GM23338 (cell line): ENCODE results near the gene PAF1. TPM values are rescaled to one million over a fixed set of nuclear protein-coding genes. Genes with fewer than 3 reads are reported as not detected.

ENCODE experiments used
- ATAC-seq: fragments of 200-7000 bp; cut with Tn5 transposase; 3 replicates; pipeline ENCODE4 v1.9.1; 2020
- DNase-seq: peaks from one replicate; pipeline ENCODE4 v3.0.0-alpha.2; 2015; ENCODE audit warnings: low spot score
- H2AFZ ChIP-seq: fragments of 200-600 bp; sonication (generic); 2 replicates; pipeline ENCODE4 v1.8.0; 2016; ENCODE audit warnings: antibody characterized with exemption, mild to moderate bottlenecking, moderate library complexity
- H3F3A ChIP-seq: fragments of 200-600 bp; sonication (generic); replicated peaks from 2 replicates; pipeline ENCODE4 v1.8.0; 2017; ENCODE audit warnings: antibody characterized with exemption, mixed run types, low read depth
- H3K27ac ChIP-seq: fragments of 200-600 bp; sonication (generic); 2 replicates; pipeline ENCODE4 v1.6.1; 2016; ENCODE audit warnings: low read depth
- H3K27me3 ChIP-seq: fragments of 200-600 bp; sonication (generic); 2 replicates; pipeline ENCODE4 v1.8.0; 2016; ENCODE audit warnings: mild to moderate bottlenecking, mixed run types, moderate library complexity; ENCODE audit not compliant: insufficient read depth
- H3K36me3 ChIP-seq: fragments of 200-600 bp; sonication (generic); 2 replicates; pipeline ENCODE4 v1.8.0; 2016; ENCODE audit warnings: mild to moderate bottlenecking; ENCODE audit not compliant: insufficient read depth
- H3K4me1 ChIP-seq: fragments of 200-600 bp; sonication (generic); 2 replicates; pipeline ENCODE4 v1.8.0; 2016; ENCODE audit warnings: mild to moderate bottlenecking, moderate library complexity; ENCODE audit not compliant: insufficient read depth
- H3K4me2 ChIP-seq: fragments of 200-600 bp; sonication (generic); 2 replicates; pipeline ENCODE4 v1.7.1; 2017; ENCODE audit warnings: mixed run types
- H3K4me3 ChIP-seq: fragments of 200-600 bp; sonication (generic); 2 replicates; pipeline ENCODE4 v1.6.1; 2016; ENCODE audit warnings: mixed run types
- H3K79me2 ChIP-seq: fragments of 200-600 bp; sonication (generic); replicated peaks from 2 replicates; pipeline ENCODE4 v1.8.0; 2017; ENCODE audit warnings: mild to moderate bottlenecking; ENCODE audit not compliant: insufficient read depth
- H3K9me2 ChIP-seq: fragments of 200-600 bp; sonication (generic); 2 replicates; pipeline ENCODE4 v1.8.0; 2017; ENCODE audit not compliant: insufficient read depth
- H4K20me1 ChIP-seq: fragments of 200-600 bp; sonication (generic); replicated peaks from 2 replicates; pipeline ENCODE4 v1.8.0; 2017; ENCODE audit warnings: mild to moderate bottlenecking; ENCODE audit not compliant: insufficient read depth
- H3K27ac Mint-ChIP-seq: 2 replicates; pipeline ENCODE4 v1.8.0; 2020; ENCODE audit warnings: inconsistent platforms, mild to moderate bottlenecking, moderate library complexity, mixed read lengths
- H3K27me3 Mint-ChIP-seq: 3 replicates; pipeline ENCODE4 v1.8.0; 2022; ENCODE audit warnings: low read depth, mild to moderate bottlenecking, moderate library complexity, mixed read lengths, inconsistent platforms; ENCODE audit not compliant: insufficient read depth, poor library complexity
- H3K36me3 Mint-ChIP-seq: 3 replicates; pipeline ENCODE4 v1.8.0; 2021; ENCODE audit warnings: low read depth, mild to moderate bottlenecking, inconsistent platforms, moderate library complexity, mixed read lengths
- H3K4me1 Mint-ChIP-seq: 3 replicates; pipeline ENCODE4 v1.8.0; 2020; ENCODE audit warnings: mild to moderate bottlenecking, inconsistent platforms, mixed read lengths
- H3K4me3 Mint-ChIP-seq: 3 replicates; pipeline ENCODE4 v1.8.0; 2021; ENCODE audit warnings: moderate library complexity, mild to moderate bottlenecking, inconsistent platforms, mixed read lengths
- H3K9me3 Mint-ChIP-seq: 3 replicates; pipeline ENCODE4 v1.8.0; 2020; ENCODE audit warnings: moderate library complexity, mild to moderate bottlenecking, inconsistent platforms, mixed read lengths
- CREB1 ChIP-seq: fragments of 250-450 bp; sonication (Bioruptor Pico); IDR thresholded peaks from 2 replicates; pipeline ENCODE4 v1.5.0; 2020; ENCODE audit warnings: low read depth, mild to moderate bottlenecking, moderate library complexity
- CTCF ChIP-seq, 2 experiments: fragments of 200-600 bp in 1 of 2; sonication (generic) in 1 of 2; conservative IDR thresholded peaks; 2 replicates each; pipeline versions ENCODE4 v1.5.1 to v1.6.1; 2016 to 2017; ENCODE audit warnings: antibody characterized with exemption in 2 of 2, low read depth in 2 of 2, mild to moderate bottlenecking in 2 of 2, moderate library complexity in 1 of 2
- ETS1 ChIP-seq: IDR thresholded peaks from 2 replicates; pipeline ENCODE4 v1.6.1; 2016; ENCODE audit warnings: antibody characterized with exemption
- EZH2phosphoT487 ChIP-seq: fragments of 200-600 bp; sonication (generic); IDR thresholded peaks from one replicate; pipeline ENCODE4 v1.8.1; 2018; ENCODE audit warnings: antibody characterized with exemption; ENCODE audit not compliant: unreplicated experiment
- JUNB ChIP-seq: IDR thresholded peaks from one replicate; pipeline ENCODE4 v1.6.1; 2016; ENCODE audit warnings: antibody characterized with exemption; ENCODE audit not compliant: unreplicated experiment
- POLR2AphosphoS5 ChIP-seq: IDR thresholded peaks from 2 replicates; pipeline ENCODE4 v1.6.1; 2016; ENCODE audit warnings: antibody characterized with exemption, low read depth
- REST ChIP-seq: IDR thresholded peaks from one replicate; pipeline ENCODE4 v1.6.1; 2018; ENCODE audit warnings: antibody characterized with exemption; ENCODE audit not compliant: unreplicated experiment
- STAT1 ChIP-seq: IDR thresholded peaks from one replicate; pipeline ENCODE4 v1.6.1; 2016; ENCODE audit warnings: antibody characterized with exemption; ENCODE audit not compliant: unreplicated experiment
- ZNF331 ChIP-seq: fragments of 250-450 bp; sonication (Bioruptor Pico); IDR thresholded peaks from 2 replicates; pipeline ENCODE4 v1.5.0; 2020; ENCODE audit warnings: low read depth, mild to moderate bottlenecking, moderate library complexity
- polyA plus RNA-seq: library from polyadenylated mRNA; unstranded; fragments of >200 nt; fragmentation: Nextera tagmentation; extraction: Ambion mirVana; gene quantifications from 2 replicates; pipeline ENCODE4 v1.2.1, GENCODE V29; 2016
- total RNA-seq: library from RNA; depleted of rRNA; stranded (reverse); fragments of >200 nt; shearing (Covaris generic); gene quantifications from 2 replicates; pipeline ENCODE4 v1.2.3, GENCODE V29; 2014

The PAF1 gene
- total and polyA plus RNA-seq, 2 experiments from 2014 or later: 22.1 to 47.3 TPM

GRCh38 chr19:39424934-39425333 lies 34.0 kb upstream of the PAF1 start:
- Histone ChIP-seq H3K27ac (no peak overlapping the region), H3F3A (peaks cover 15% of the 10 kb centered on the region), H3K4me2 (no peak overlapping the region), H3K27me3 (no peaks in the 10 kb centered on the region), H3K79me2 (no peaks in the 10 kb centered on the region), H3K4me1 (peaks cover 19% of the 10 kb centered on the region), H3K36me3 (no peaks in the 10 kb centered on the region), H3K4me3 (no peak overlapping the region), H3K9me2 (no peaks in the 10 kb centered on the region), H4K20me1 (no peaks in the 10 kb centered on the region; the same call in 1 of the 2 replicates), H2AFZ (no peak overlapping the region)
- no peak for ATAC-seq
- Mint-ChIP-seq H3K4me3 (no peak overlapping the region), H3K27me3 (peaks cover 24% of the 10 kb centered on the region), H3K36me3 (peaks cover 51% of the 10 kb centered on the region), H3K9me3 (no peaks in the 10 kb centered on the region; the same call in 2 of the 3 replicates), H3K27ac (no peak overlapping the region), H3K4me1 (peaks cover 23% of the 10 kb centered on the region)
- DNase-seq: no peak
- TF ChIP-seq EZH2phosphoT487 (no peak), JUNB (no peak), CREB1 (CRISPR knock-in tag) (no peak), REST (no peak), ETS1 (no peak), POLR2AphosphoS5 (no peak), ZNF331 (CRISPR knock-in tag) (no peak)

GRCh38 chr19:39423258-39424086 lies 32.6 kb upstream of the PAF1 start:
- peaks cover 65% of the 10 kb centered on the region for H3K36me3 Mint-ChIP-seq
- Histone ChIP-seq H3K4me2 (no peak overlapping the region), H2AFZ (no peak overlapping the region), H3K4me3 (no peak overlapping the region), H3K79me2 (no peaks in the 10 kb centered on the region), H3F3A (peaks cover 13% of the 10 kb centered on the region), H3K27ac (no peak overlapping the region), H3K27me3 (no peaks in the 10 kb centered on the region), H4K20me1 (no peaks in the 10 kb centered on the region; the same call in 1 of the 2 replicates), H3K4me1 (peaks cover 11% of the 10 kb centered on the region; the same call in 1 of the 2 replicates), H3K36me3 (peaks cover 7% of the 10 kb centered on the region; the same call in 1 of the 2 replicates), H3K9me2 (no peaks in the 10 kb centered on the region)
- peaks cover 17% of the 10 kb centered on the region for H3K27me3 Mint-ChIP-seq
- peaks cover 17% of the 10 kb centered on the region for H3K4me1 Mint-ChIP-seq
- peak overlapping the region; percentile 14; the same call in 1 of the 3 replicates for H3K4me3 Mint-ChIP-seq
- DNase-seq (no peak), ATAC-seq (no peak)
- H3K27ac Mint-ChIP-seq: no peak overlapping the region
- TF ChIP-seq ETS1: no peak
- TF ChIP-seq CTCF (conservative IDR thresholded peaks at IDR 0.05; ENCODE audit: low read depth in 2 of 2): no peak
- TF ChIP-seq ZNF331 (CRISPR knock-in tag): no peak
- TF ChIP-seq EZH2phosphoT487: no peak
- TF ChIP-seq STAT1: no peak
- no peak for TF ChIP-seq JUNB
- TF ChIP-seq POLR2AphosphoS5: no peak
- H3K9me3 Mint-ChIP-seq: no peaks in the 10 kb centered on the region; the same call in 2 of the 3 replicates
